Colonic mucosa (tissue), 4 donors: ENCODE measurements around the gene KDM4C. TPM values are rescaled to one million over a fixed set of nuclear protein-coding genes. Genes with fewer than 3 reads are reported as not detected.

ENCODE experiments used
- DNase-seq: peaks from one replicate; pipeline ENCODE4 v3.0.0-alpha.2; 2020
- H3K27ac ChIP-seq: fragments of 200-600 bp; one replicate; pipeline ENCODE4 v1.8.0; 2021
- H3K27me3 ChIP-seq: fragments of 200-600 bp; one replicate; pipeline ENCODE4 v1.8.0; 2021
- H3K36me3 ChIP-seq: fragments of 200-600 bp; one replicate; pipeline ENCODE4 v1.8.0; 2021
- H3K4me1 ChIP-seq: fragments of 200-600 bp; one replicate; pipeline ENCODE4 v1.8.0; 2021; ENCODE audit warnings: mild to moderate bottlenecking
- H3K4me3 ChIP-seq: fragments of 200-600 bp; one replicate; pipeline ENCODE4 v1.8.0; 2021
- H3K9ac ChIP-seq, 2 donors: one replicate each; pipeline ENCODE4 v1.7.0; 2013; ENCODE audit warnings: control low read depth in 2 of 2, low read depth in 2 of 2, low read length in 2 of 2
- H3K9me3 ChIP-seq: fragments of 200-600 bp; one replicate; pipeline ENCODE4 v1.8.0; 2021
- CTCF ChIP-seq: fragments of 200-600 bp; IDR thresholded peaks from one replicate; pipeline ENCODE4 v1.8.0; 2022; ENCODE audit warnings: antibody characterized with exemption, mild to moderate bottlenecking
- intact Hi-C: fragments of 100-400 bp; cut with DNase I; formaldehyde crosslinking; loops from one replicate; pipeline ENCODE4 v1.14.1; 2022
- total RNA-seq, 2 donors: library from RNA; stranded (reverse); fragmentation: NEBNext Ultra II Directional in 1 of 2; extraction: Animal tissue kit (Norgen Biotek cat#: 25700) in 1 of 2; gene quantifications; one replicate each; pipeline ENCODE4 v1.2.1, GENCODE V29; 2021
- donor health status: healthy.
- donor health status: DM: no; HTN: no; CAD: no.
- donor health status: DM: no; HTN: no; CAD: no.

KDM4C gene
- total RNA-seq, 2 donors from 2014 or later: 37.3 to 42.0 TPM

- no peaks in the 10 kb centered on the region for H3K36me3 ChIP-seq
- no peak overlapping the region for H3K4me3 ChIP-seq
Measured at GRCh38 chr9:7079051-7079450, 321.3 kb downstream of the KDM4C start.

GRCh38 chr9:7081065-7081600 lies 323.4 kb downstream of the KDM4C start:
- Histone ChIP-seq H3K27ac (no peak overlapping the region), H3K9ac (no peak overlapping the region), H3K27me3 (no peaks in the 10 kb centered on the region), H3K9me3 (no peaks in the 10 kb centered on the region), H3K4me3 (no peak overlapping the region), H3K4me1 (no peaks in the 10 kb centered on the region), H3K36me3 (no peaks in the 10 kb centered on the region)
- no peak for TF ChIP-seq CTCF
- intact Hi-C loops: no loop called here
- DNase-seq: no peak

More at GRCh38 chr9:7079051-7079450, 321.3 kb downstream of the KDM4C start:
- Histone ChIP-seq H3K9ac (no peak overlapping the region), H3K27me3 (no peaks in the 10 kb centered on the region), H3K27ac (no peak overlapping the region), H3K9me3 (no peaks in the 10 kb centered on the region), H3K4me1 (no peaks in the 10 kb centered on the region)
- no peak for DNase-seq
- intact Hi-C loops: no loop called here
- TF ChIP-seq CTCF: no peak

- intact Hi-C loops: no loop called here
- TF ChIP-seq CTCF: no peak
- DNase-seq: no peak
Measured at GRCh38 chr9:7083192-7083591, 325.4 kb downstream of the KDM4C start.

GRCh38 chr9:7085357-7085756 lies 327.6 kb downstream of the KDM4C start:
- no peak for TF ChIP-seq CTCF
- H3K27me3 ChIP-seq: no peaks in the 10 kb centered on the region
- intact Hi-C loops: no loop called here
- no peaks in the 10 kb centered on the region for H3K9me3 ChIP-seq
- H3K4me3 ChIP-seq: no peak overlapping the region
- no peaks in the 10 kb centered on the region for H3K4me1 ChIP-seq
- no peak overlapping the region for H3K27ac ChIP-seq
- no peak overlapping the region for H3K9ac ChIP-seq
- H3K36me3 ChIP-seq: no peaks in the 10 kb centered on the region
- no peak for DNase-seq

More at GRCh38 chr9:7083192-7083591, 325.4 kb downstream of the KDM4C start:
- Histone ChIP-seq H3K27ac (no peak overlapping the region), H3K36me3 (no peaks in the 10 kb centered on the region), H3K27me3 (no peaks in the 10 kb centered on the region), H3K9me3 (no peaks in the 10 kb centered on the region), H3K4me1 (no peaks in the 10 kb centered on the region), H3K9ac (no peak overlapping the region), H3K4me3 (no peak overlapping the region)

- Histone ChIP-seq H3K36me3 (no peaks in the 10 kb centered on the region), H3K27me3 (no peaks in the 10 kb centered on the region), H3K4me1 (no peaks in the 10 kb centered on the region), H3K9ac (no peak overlapping the region), H3K4me3 (no peak overlapping the region), H3K9me3 (no peaks in the 10 kb centered on the region), H3K27ac (no peak overlapping the region)
- intact Hi-C loops: no loop called here
- TF ChIP-seq CTCF: no peak
- DNase-seq: no peak
Measured at GRCh38 chr9:7086389-7086788, 328.6 kb downstream of the KDM4C start.
